Panc1 (cell line): ENCODE results near the gene SPATA32. TPM values are rescaled to one million over a fixed set of nuclear protein-coding genes. Genes with fewer than 3 reads are reported as not detected.
A peak's percentile ranks its signal among the peaks of the same experiment; 100 is the strongest.

Source experiments
- ATAC-seq: fragments of 200-7000 bp; cut with Tn5 transposase; 2 replicates; pipeline ENCODE4 v1.9.1; 2020; ENCODE audit warnings: mild to moderate bottlenecking, moderate library complexity
- BruUV-seq: library from RNA; stranded (reverse); fragments of 400-500 nt; replicated peaks from 2 replicates; lab custom pipeline; 2021; lab: Mats Ljungman, UMichigan
- CTCF ChIA-PET: fragments of 300-600 bp; sonication (Branson Sonifier 250); formaldehyde crosslinking; loops from one replicate; lab custom pipeline; 2022; ENCODE audit warnings: antibody characterized with exemption; lab: Charles Lee
- POLR2A ChIA-PET: fragments of 300-600 bp; sonication (Branson Sonifier 250); formaldehyde crosslinking; loops from one replicate; lab custom pipeline; 2022; ENCODE audit warnings: antibody characterized with exemption; lab: Charles Lee
- DNase-seq: peaks from one replicate; pipeline ENCODE4 v3.0.0-alpha.2; 2010; ENCODE audit warnings: low read depth, low spot score
- H3K27ac ChIP-seq: 2 replicates; pipeline ENCODE4 v1.5.1; 2011; ENCODE audit warnings: mild to moderate bottlenecking, low read length, inconsistent platforms
- H3K27me3 ChIP-seq: fragments of 200-500 bp; sonication (Bioruptor generic); 2 replicates; pipeline ENCODE4 v1.6.0; 2014; ENCODE audit warnings: low read length, inconsistent platforms; ENCODE audit not compliant: control insufficient read depth, insufficient read depth
- H3K36me3 ChIP-seq: fragments of 200-500 bp; sonication (Bioruptor generic); 2 replicates; pipeline ENCODE4 v1.5.1; 2014; ENCODE audit warnings: inconsistent platforms, mild to moderate bottlenecking, low read length, moderate library complexity; ENCODE audit not compliant: control insufficient read depth, insufficient read depth
- H3K4me1 ChIP-seq: 2 replicates; pipeline ENCODE4 v1.5.1; 2011; ENCODE audit warnings: inconsistent platforms, mild to moderate bottlenecking, low read length, moderate library complexity; ENCODE audit not compliant: control insufficient read depth, insufficient read depth
- H3K4me3 ChIP-seq, 2 experiments: 2 replicates each; pipeline ENCODE4 v1.5.1; 2011 to 2012; ENCODE audit warnings: low read depth in 2 of 2, low read length in 2 of 2, mild to moderate bottlenecking in 2 of 2, inconsistent platforms in 1 of 2, moderate library complexity in 1 of 2
- H3K9me3 ChIP-seq: fragments of 200-500 bp; sonication (Bioruptor generic); 2 replicates; pipeline ENCODE4 v1.5.1; 2014; ENCODE audit warnings: low read depth, mild to moderate bottlenecking, inconsistent platforms, low read length, moderate library complexity; ENCODE audit not compliant: control insufficient read depth, insufficient read depth
- CTCF ChIP-seq: fragments of 450-650 bp; IDR thresholded peaks from 2 replicates; pipeline ENCODE4 v1.5.1; 2017; ENCODE audit warnings: mild to moderate bottlenecking
- POLR2AphosphoS5 ChIP-seq: IDR thresholded peaks from 2 replicates; pipeline ENCODE4 v1.6.1; 2012; ENCODE audit warnings: mild to moderate bottlenecking, low read depth, low read length, moderate library complexity
- REST ChIP-seq, 2 experiments: IDR thresholded peaks; 2 replicates each; pipeline ENCODE4 v1.6.1; 2011 to 2012; ENCODE audit warnings: low read depth in 2 of 2, control low read depth in 1 of 2, low read length in 1 of 2, mild to moderate bottlenecking in 1 of 2, moderate library complexity in 1 of 2; ENCODE audit not compliant: insufficient read depth in 1 of 2
- SIN3A ChIP-seq: IDR thresholded peaks from 2 replicates; pipeline ENCODE4 v1.6.1; 2012; ENCODE audit warnings: low read depth, mild to moderate bottlenecking, low read length, moderate library complexity, borderline replicate concordance; ENCODE audit not compliant: insufficient read depth
- TCF7L2 ChIP-seq: IDR thresholded peaks from 2 replicates; pipeline ENCODE4 v1.6.1; 2011; ENCODE audit warnings: mild to moderate bottlenecking, low read depth, low read length, inconsistent platforms
- in situ Hi-C: cut with HindIII; loops from 2 replicates; pipeline ENCODE4 v1.10.0; 2016; ENCODE audit warnings: low sequenced_read_pairs, low pct_unique_long_range_greater_than_20kb
- intact Hi-C: fragments of 100-400 bp; cut with micrococcal nuclease; formaldehyde crosslinking; loops from one replicate; pipeline ENCODE4 v1.10.0; 2022; ENCODE audit not compliant: unreplicated experiment
- total RNA-seq: library from RNA; stranded (reverse); gene quantifications from one replicate; pipeline ENCODE4 v1.2.1, GENCODE V29; 2021; ENCODE audit not compliant: unreplicated experiment

The SPATA32 gene
- total RNA-seq, 1 experiment from 2014 or later = 0.26 TPM

GRCh38 chr17:45300060-45300751 lies 38.3 kb upstream of the SPATA32 start:
- TSS peak; percentile 42 for BruUV-seq
- DNase-seq (no peak), ATAC-seq (peak; percentile 40)
- H3K36me3 ChIP-seq = peaks cover 3% of the 10 kb centered on the region; the same call in 1 of the 2 replicates
- peaks cover 89% of the 10 kb centered on the region for H3K4me1 ChIP-seq
- intact Hi-C loops = no loop called here
- TF ChIP-seq TCF7L2 (peak; percentile 9; the same call in 1 of the 2 replicates), POLR2AphosphoS5 (no peak; the same call in 1 of the 2 replicates), SIN3A (no peak), REST (IDR thresholded peaks at IDR 0.05; ENCODE audit: insufficient read depth in 1 of 2, low read depth in 2 of 2, low read length in 1 of 2) (no peak)
- peak overlapping the region; percentile 93 for H3K27ac ChIP-seq
- H3K4me3 ChIP-seq = no peak overlapping the region
- CTCF ChIA-PET = interaction anchor here (0.6 to 0.7 kb wide), 2 partner anchors 17 to 90 kb away, joined by 6 to 8 read pairs; partner anchors contain the start of gene MAP3K14
- no peaks in the 10 kb centered on the region for H3K27me3 ChIP-seq
- no peaks in the 10 kb centered on the region for H3K9me3 ChIP-seq
- in situ Hi-C loops = no loop called here
- POLR2A ChIA-PET = interaction anchor here (0.6 kb wide), 1 partner anchor 73 kb away, joined by 10 read pairs; no protein-coding TSS in a partner anchor

- TF ChIP-seq SIN3A (no peak), POLR2AphosphoS5 (no peak), REST (IDR thresholded peaks at IDR 0.05; ENCODE audit: insufficient read depth in 1 of 2, low read depth in 2 of 2, low read length in 1 of 2) (no peak), TCF7L2 (no peak), CTCF (no peak)
- Histone ChIP-seq H3K4me3 (no peak overlapping the region), H3K4me1 (peaks cover 92% of the 10 kb centered on the region), H3K27me3 (no peaks in the 10 kb centered on the region), H3K9me3 (no peaks in the 10 kb centered on the region), H3K27ac (peak overlapping the region; percentile 93), H3K36me3 (peaks cover under 1% of the 10 kb centered on the region; the same call in 1 of the 2 replicates)
- intact Hi-C loops = no loop called here
- ChIA-PET POLR2A (no interaction called here), CTCF (no interaction called here)
- in situ Hi-C loops = no loop called here
- no peak for ATAC-seq
- DNase-seq = no peak
- no TSS peak for BruUV-seq
Observed at GRCh38 chr17:45299361-45299760, 37.5 kb upstream of the SPATA32 start.
